HCT116 (cell line): ENCODE results near the gene MBLAC1. TPM values are rescaled to one million over a fixed set of nuclear protein-coding genes. Genes with fewer than 3 reads are reported as not detected.

ENCODE experiments used
- ATAC-seq: fragments of 200-7000 bp; cut with Tn5 transposase; 2 replicates; pipeline ENCODE4 v1.9.1; 2020; ENCODE audit warnings: mild to moderate bottlenecking, moderate library complexity
- BruUV-seq: library from RNA; stranded (reverse); fragments of 400-500 nt; replicated peaks from 2 replicates; lab custom pipeline; 2021; lab: Mats Ljungman, UMichigan
- CTCF ChIA-PET: fragments of 300-600 bp; sonication (Branson Sonifier 250); formaldehyde crosslinking; loops from one replicate; lab custom pipeline; 2021; ENCODE audit warnings: antibody characterized with exemption; lab: Charles Lee
- POLR2A ChIA-PET: fragments of 300-600, 350-600 bp; sonication (Branson Sonifier 250); formaldehyde crosslinking; loops from one replicate; lab custom pipeline; 2021; ENCODE audit warnings: antibody characterized with exemption; lab: Charles Lee
- RAD21 ChIA-PET, 2 experiments: fragments of 300-600 bp; sonication (Branson Sonifier 250); formaldehyde crosslinking; loops; one replicate each; lab custom pipeline; 2023; ENCODE audit warnings: low total read pairs in 2 of 2; ENCODE audit not compliant: uncharacterized antibody in 2 of 2, unreplicated experiment in 2 of 2, low non-redundant PET in 1 of 2; lab: Charles Lee
- DNase-seq: peaks from one replicate; pipeline ENCODE4 v3.0.0-alpha.2; 2010; ENCODE audit warnings: low read depth, low spot score
- H2AFZ ChIP-seq: fragments of 200-600 bp; shearing (Covaris generic), sonication (generic); 2 replicates; pipeline ENCODE4 v1.6.1; 2017; ENCODE audit warnings: low read depth, mixed run types, mixed read lengths, antibody characterized with exemption, low read length; ENCODE audit not compliant: poor library complexity, severe bottlenecking
- H3K27ac ChIP-seq: 2 replicates; pipeline ENCODE4 v1.5.1; 2012; ENCODE audit warnings: low read depth, low read length
- H3K27me3 ChIP-seq: fragments of 200-600 bp; sonication (generic); 2 replicates; pipeline ENCODE4 v1.6.1; 2016; ENCODE audit warnings: mixed run types, low read length, mixed read lengths; ENCODE audit not compliant: insufficient read depth
- H3K36me3 ChIP-seq, 2 experiments: fragments of 200-500 bp in 1 of 2; fragments of 200-600 bp in 1 of 2; sonication (Bioruptor generic) in 1 of 2; sonication (generic) in 1 of 2; 2 replicates each; pipeline versions ENCODE4 v1.5.1 to v1.6.1; 2014 to 2016; ENCODE audit warnings: low read length in 2 of 2, inconsistent platforms in 1 of 2, mixed read lengths in 1 of 2, mixed run types in 1 of 2; ENCODE audit not compliant: insufficient read depth in 2 of 2, control insufficient read depth in 1 of 2
- H3K4me1 ChIP-seq, 2 experiments: fragments of 200-600 bp in 1 of 2; sonication (generic) in 1 of 2; 2 replicates each; pipeline versions ENCODE4 v1.5.1 to v1.6.1; 2012 to 2017; ENCODE audit warnings: low read length in 2 of 2, inconsistent platforms in 1 of 2, mild to moderate bottlenecking in 1 of 2, mixed read lengths in 1 of 2, mixed run types in 1 of 2, moderate library complexity in 1 of 2; ENCODE audit not compliant: insufficient read depth in 2 of 2, control insufficient read depth in 1 of 2
- H3K4me2 ChIP-seq: fragments of 200-600 bp; sonication (generic); 2 replicates; pipeline ENCODE4 v1.6.1; 2017; ENCODE audit warnings: mixed run types, low read length, mixed read lengths
- H3K4me3 ChIP-seq, 2 experiments: fragments of 200-600 bp in 1 of 2; sonication (generic) in 1 of 2; replicated peaks in 1 of 2; 2 replicates each; pipeline ENCODE4 v1.5.1; 2011 to 2016; ENCODE audit warnings: low read length in 2 of 2, control low read depth in 1 of 2, low read depth in 1 of 2, mild to moderate bottlenecking in 1 of 2, mixed read lengths in 1 of 2, mixed run types in 1 of 2
- H3K79me2 ChIP-seq: fragments of 200-600 bp; sonication (generic); 2 replicates; pipeline ENCODE4 v1.6.1; 2017; ENCODE audit warnings: mild to moderate bottlenecking, mixed run types, low read length, moderate library complexity, mixed read lengths; ENCODE audit not compliant: insufficient read depth
- H3K9ac ChIP-seq: fragments of 200-600 bp; sonication (generic); 2 replicates; pipeline ENCODE4 v1.6.1; 2016; ENCODE audit warnings: low read length, mixed read lengths
- H3K9me2 ChIP-seq: fragments of 200-600 bp; sonication (generic), shearing (Covaris generic); 2 replicates; pipeline ENCODE4 v1.6.1; 2017; ENCODE audit warnings: mixed run types, mild to moderate bottlenecking, moderate library complexity; ENCODE audit not compliant: insufficient read depth
- H3K9me3 ChIP-seq, 2 experiments: fragments of 200-500 bp in 1 of 2; fragments of 200-600 bp in 1 of 2; sonication (Bioruptor generic) in 1 of 2; sonication (generic) in 1 of 2; 2 replicates each; pipeline ENCODE4 v1.6.1; 2014 to 2017; ENCODE audit warnings: low read length in 2 of 2, mixed read lengths in 2 of 2, inconsistent platforms in 1 of 2, low read depth in 1 of 2, mild to moderate bottlenecking in 1 of 2, mixed run types in 1 of 2, moderate library complexity in 1 of 2; ENCODE audit not compliant: control insufficient read depth in 1 of 2, insufficient read depth in 1 of 2
- H4K20me1 ChIP-seq: fragments of 200-600 bp; sonication (generic), shearing (Covaris generic); 2 replicates; pipeline ENCODE4 v1.6.1; 2017; ENCODE audit warnings: mixed run types, mild to moderate bottlenecking, moderate library complexity; ENCODE audit not compliant: insufficient read depth
- CBX3 ChIP-seq: IDR thresholded peaks from 2 replicates; pipeline ENCODE4 v1.6.1; 2012; ENCODE audit warnings: low read depth
- CEBPB ChIP-seq: IDR thresholded peaks from 2 replicates; pipeline ENCODE4 v1.6.1; 2012; ENCODE audit warnings: low read depth
- ELF1 ChIP-seq: IDR thresholded peaks from 2 replicates; pipeline ENCODE4 v1.6.1; 2012; ENCODE audit warnings: low read depth, borderline replicate concordance
- EZH2 ChIP-seq: fragments of 200-600 bp; sonication (generic); IDR thresholded peaks from 2 replicates; pipeline ENCODE4 v1.6.1; 2017; ENCODE audit warnings: antibody characterized with exemption, mixed run types
- EZH2phosphoT487 ChIP-seq: fragments of 200-600 bp; IDR thresholded peaks from 2 replicates; pipeline ENCODE4 v1.6.1; 2018; ENCODE audit warnings: antibody characterized with exemption, borderline replicate concordance
- FOSL1 ChIP-seq: IDR thresholded peaks from 2 replicates; pipeline ENCODE4 v1.6.1; 2012; ENCODE audit warnings: low read depth
- JUND ChIP-seq: IDR thresholded peaks from 2 replicates; pipeline ENCODE4 v1.6.1; 2012
- POLR2A ChIP-seq: IDR thresholded peaks from 2 replicates; pipeline ENCODE4 v1.7.0; 2011; ENCODE audit warnings: borderline replicate concordance; ENCODE audit not compliant: insufficient read depth, insufficient read length; ENCODE audit errors: extremely low read depth
- POLR2AphosphoS5 ChIP-seq: IDR thresholded peaks from 2 replicates; pipeline ENCODE4 v1.6.1; 2011; ENCODE audit warnings: mild to moderate bottlenecking, low read depth, low read length, moderate library complexity
- RAD21 ChIP-seq: IDR thresholded peaks from 2 replicates; pipeline ENCODE4 v1.6.1; 2012; ENCODE audit warnings: low read depth, mild to moderate bottlenecking
- SIN3A ChIP-seq: IDR thresholded peaks from 2 replicates; pipeline ENCODE4 v1.6.1; 2012; ENCODE audit warnings: low read depth
- SP1 ChIP-seq: IDR thresholded peaks from 2 replicates; pipeline ENCODE4 v1.6.1; 2012; ENCODE audit warnings: low read depth
- SRF ChIP-seq: IDR thresholded peaks from 2 replicates; pipeline ENCODE4 v1.6.1; 2012; ENCODE audit warnings: low read depth
- YY1 ChIP-seq: IDR thresholded peaks from 2 replicates; pipeline ENCODE4 v1.6.1; 2011; ENCODE audit warnings: low read length, low read depth, moderate library complexity, mild to moderate bottlenecking; ENCODE audit not compliant: insufficient replicate concordance; ENCODE audit errors: extremely low read depth
- ZNF274 ChIP-seq: fragments of 200-500 bp; sonication (Bioruptor generic); IDR thresholded peaks from 2 replicates; pipeline ENCODE4 v1.6.1; 2014; ENCODE audit warnings: mild to moderate bottlenecking, low read depth, low read length, inconsistent platforms
- intact Hi-C: fragments of 100-400 bp; cut with micrococcal nuclease; formaldehyde crosslinking; loops from 2 replicates; pipeline ENCODE4 v1.10.0; 2022
- total RNA-seq: library from RNA; stranded (reverse); gene quantifications from one replicate; pipeline ENCODE4 v1.2.1, GENCODE V29; 2021; ENCODE audit not compliant: unreplicated experiment
- TF ChIP-seq, protein P1 (sequence below): IDR thresholded peaks from 2 replicates; pipeline ENCODE4 v1.6.1; 2012; ENCODE audit warnings: low read depth
- TF ChIP-seq, protein P2 (sequence below): IDR thresholded peaks from 2 replicates; pipeline ENCODE4 v1.6.1; 2012
- TF ChIP-seq, protein P3 (sequence below): IDR thresholded peaks from 2 replicates; pipeline ENCODE4 v1.6.1; 2011; ENCODE audit warnings: mild to moderate bottlenecking, low read length, moderate library complexity; ENCODE audit not compliant: insufficient replicate concordance; ENCODE audit errors: extremely low read depth
- TF ChIP-seq, protein P4 (sequence below): IDR thresholded peaks from 2 replicates; pipeline ENCODE4 v1.6.1; 2012
- TF ChIP-seq, protein P5 (sequence below), 3 experiments: fragments of 200-600 bp in 1 of 3; sonication (generic) in 1 of 3; IDR thresholded peaks in 2 of 3; conservative IDR thresholded peaks in 1 of 3; 2 replicates each; pipeline ENCODE4 v1.5.1; 2012 to 2017; ENCODE audit warnings: low read depth in 2 of 3, low read length in 2 of 3, antibody characterized with exemption in 1 of 3, borderline replicate concordance in 1 of 3, control low read depth in 1 of 3, mild to moderate bottlenecking in 1 of 3, mixed read lengths in 1 of 3, mixed run types in 1 of 3, moderate library complexity in 1 of 3; ENCODE audit not compliant: insufficient read depth in 1 of 3

MBLAC1 gene
- total RNA-seq, 1 experiment from 2014 or later, result 2.0 TPM

DNA sequence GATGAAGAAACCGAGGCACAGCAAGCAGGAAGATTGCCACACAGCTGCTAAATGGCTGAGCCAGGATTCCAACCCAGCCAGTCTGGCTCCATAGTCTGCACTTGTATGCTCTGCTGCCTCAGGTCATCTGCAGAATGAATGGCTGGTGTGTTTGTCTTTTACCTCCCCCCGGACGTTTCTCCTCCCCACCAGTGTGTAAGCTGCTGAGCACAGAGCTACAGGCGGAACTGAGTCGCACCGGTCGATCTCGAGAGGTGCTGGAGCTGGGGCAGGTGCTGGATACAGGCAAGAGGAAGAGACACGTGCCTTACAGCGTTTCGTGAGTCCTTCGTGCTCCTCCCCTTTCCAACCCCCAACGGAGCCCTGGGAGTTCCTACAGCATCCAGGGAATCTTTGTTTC lies 4.7 kb upstream of the MBLAC1 start:
- Histone ChIP-seq H3K9me3 (no peaks in the 10 kb centered on the region), H3K4me2 (no peak overlapping the region), H3K4me3 (no peak overlapping the region), H3K36me3 (no peaks in the 10 kb centered on the region), H3K27me3 (no peaks in the 10 kb centered on the region), H3K27ac (no peak overlapping the region), H2AFZ (no peak overlapping the region), H3K4me1 (peaks cover 17 to 35% of the 10 kb centered on the region in 2 experiments), H3K9me2 (no peaks in the 10 kb centered on the region), H3K79me2 (peaks cover 19% of the 10 kb centered on the region), H3K9ac (no peak overlapping the region), H4K20me1 (no peaks in the 10 kb centered on the region)
- TF ChIP-seq RAD21 (no peak), SP1 (no peak), FOSL1 (no peak), JUND (no peak), ELF1 (no peak), POLR2AphosphoS5 (no peak), ZNF274 (no peak), SRF (no peak), YY1 (no peak), POLR2A (no peak), CEBPB (no peak), EZH2phosphoT487 (no peak), CBX3 (no peak), EZH2 (no peak), SIN3A (no peak)
- TF ChIP-seq, protein P1, sequence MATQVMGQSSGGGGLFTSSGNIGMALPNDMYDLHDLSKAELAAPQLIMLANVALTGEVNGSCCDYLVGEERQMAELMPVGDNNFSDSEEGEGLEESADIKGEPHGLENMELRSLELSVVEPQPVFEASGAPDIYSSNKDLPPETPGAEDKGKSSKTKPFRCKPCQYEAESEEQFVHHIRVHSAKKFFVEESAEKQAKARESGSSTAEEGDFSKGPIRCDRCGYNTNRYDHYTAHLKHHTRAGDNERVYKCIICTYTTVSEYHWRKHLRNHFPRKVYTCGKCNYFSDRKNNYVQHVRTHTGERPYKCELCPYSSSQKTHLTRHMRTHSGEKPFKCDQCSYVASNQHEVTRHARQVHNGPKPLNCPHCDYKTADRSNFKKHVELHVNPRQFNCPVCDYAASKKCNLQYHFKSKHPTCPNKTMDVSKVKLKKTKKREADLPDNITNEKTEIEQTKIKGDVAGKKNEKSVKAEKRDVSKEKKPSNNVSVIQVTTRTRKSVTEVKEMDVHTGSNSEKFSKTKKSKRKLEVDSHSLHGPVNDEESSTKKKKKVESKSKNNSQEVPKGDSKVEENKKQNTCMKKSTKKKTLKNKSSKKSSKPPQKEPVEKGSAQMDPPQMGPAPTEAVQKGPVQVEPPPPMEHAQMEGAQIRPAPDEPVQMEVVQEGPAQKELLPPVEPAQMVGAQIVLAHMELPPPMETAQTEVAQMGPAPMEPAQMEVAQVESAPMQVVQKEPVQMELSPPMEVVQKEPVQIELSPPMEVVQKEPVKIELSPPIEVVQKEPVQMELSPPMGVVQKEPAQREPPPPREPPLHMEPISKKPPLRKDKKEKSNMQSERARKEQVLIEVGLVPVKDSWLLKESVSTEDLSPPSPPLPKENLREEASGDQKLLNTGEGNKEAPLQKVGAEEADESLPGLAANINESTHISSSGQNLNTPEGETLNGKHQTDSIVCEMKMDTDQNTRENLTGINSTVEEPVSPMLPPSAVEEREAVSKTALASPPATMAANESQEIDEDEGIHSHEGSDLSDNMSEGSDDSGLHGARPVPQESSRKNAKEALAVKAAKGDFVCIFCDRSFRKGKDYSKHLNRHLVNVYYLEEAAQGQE, result no peak
- TF ChIP-seq, protein P2, sequence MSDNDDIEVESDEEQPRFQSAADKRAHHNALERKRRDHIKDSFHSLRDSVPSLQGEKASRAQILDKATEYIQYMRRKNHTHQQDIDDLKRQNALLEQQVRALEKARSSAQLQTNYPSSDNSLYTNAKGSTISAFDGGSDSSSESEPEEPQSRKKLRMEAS, result no peak
- TF ChIP-seq, protein P3, sequence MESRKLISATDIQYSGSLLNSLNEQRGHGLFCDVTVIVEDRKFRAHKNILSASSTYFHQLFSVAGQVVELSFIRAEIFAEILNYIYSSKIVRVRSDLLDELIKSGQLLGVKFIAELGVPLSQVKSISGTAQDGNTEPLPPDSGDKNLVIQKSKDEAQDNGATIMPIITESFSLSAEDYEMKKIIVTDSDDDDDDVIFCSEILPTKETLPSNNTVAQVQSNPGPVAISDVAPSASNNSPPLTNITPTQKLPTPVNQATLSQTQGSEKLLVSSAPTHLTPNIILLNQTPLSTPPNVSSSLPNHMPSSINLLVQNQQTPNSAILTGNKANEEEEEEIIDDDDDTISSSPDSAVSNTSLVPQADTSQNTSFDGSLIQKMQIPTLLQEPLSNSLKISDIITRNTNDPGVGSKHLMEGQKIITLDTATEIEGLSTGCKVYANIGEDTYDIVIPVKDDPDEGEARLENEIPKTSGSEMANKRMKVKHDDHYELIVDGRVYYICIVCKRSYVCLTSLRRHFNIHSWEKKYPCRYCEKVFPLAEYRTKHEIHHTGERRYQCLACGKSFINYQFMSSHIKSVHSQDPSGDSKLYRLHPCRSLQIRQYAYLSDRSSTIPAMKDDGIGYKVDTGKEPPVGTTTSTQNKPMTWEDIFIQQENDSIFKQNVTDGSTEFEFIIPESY, result no peak
- TF ChIP-seq, protein P4, sequence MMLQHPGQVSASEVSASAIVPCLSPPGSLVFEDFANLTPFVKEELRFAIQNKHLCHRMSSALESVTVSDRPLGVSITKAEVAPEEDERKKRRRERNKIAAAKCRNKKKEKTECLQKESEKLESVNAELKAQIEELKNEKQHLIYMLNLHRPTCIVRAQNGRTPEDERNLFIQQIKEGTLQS, result no peak
- TF ChIP-seq, protein P5, sequence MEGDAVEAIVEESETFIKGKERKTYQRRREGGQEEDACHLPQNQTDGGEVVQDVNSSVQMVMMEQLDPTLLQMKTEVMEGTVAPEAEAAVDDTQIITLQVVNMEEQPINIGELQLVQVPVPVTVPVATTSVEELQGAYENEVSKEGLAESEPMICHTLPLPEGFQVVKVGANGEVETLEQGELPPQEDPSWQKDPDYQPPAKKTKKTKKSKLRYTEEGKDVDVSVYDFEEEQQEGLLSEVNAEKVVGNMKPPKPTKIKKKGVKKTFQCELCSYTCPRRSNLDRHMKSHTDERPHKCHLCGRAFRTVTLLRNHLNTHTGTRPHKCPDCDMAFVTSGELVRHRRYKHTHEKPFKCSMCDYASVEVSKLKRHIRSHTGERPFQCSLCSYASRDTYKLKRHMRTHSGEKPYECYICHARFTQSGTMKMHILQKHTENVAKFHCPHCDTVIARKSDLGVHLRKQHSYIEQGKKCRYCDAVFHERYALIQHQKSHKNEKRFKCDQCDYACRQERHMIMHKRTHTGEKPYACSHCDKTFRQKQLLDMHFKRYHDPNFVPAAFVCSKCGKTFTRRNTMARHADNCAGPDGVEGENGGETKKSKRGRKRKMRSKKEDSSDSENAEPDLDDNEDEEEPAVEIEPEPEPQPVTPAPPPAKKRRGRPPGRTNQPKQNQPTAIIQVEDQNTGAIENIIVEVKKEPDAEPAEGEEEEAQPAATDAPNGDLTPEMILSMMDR (IDR thresholded peaks at IDR 0.05 in 2 of 3, conservative IDR thresholded peaks at IDR 0.05 in 1 of 3; ENCODE audit: borderline replicate concordance in 1 of 3, insufficient read depth in 1 of 3, low read depth in 2 of 3, low read length in 2 of 3), result no peak
- no TSS peak for BruUV-seq
- ChIA-PET RAD21 (no interaction called here), POLR2A (no interaction called here), CTCF (interaction anchor here (1.3 to 1.7 kb wide), 2 partner anchors 8 to 9 kb away, joined by 3 to 4 read pairs; no protein-coding TSS in a partner anchor)
- intact Hi-C loops, result no loop called here
- no peak for DNase-seq
- no peak for ATAC-seq
